ENCODE measurements around the gene MOSMO.

Gene MOSMO

DNA sequence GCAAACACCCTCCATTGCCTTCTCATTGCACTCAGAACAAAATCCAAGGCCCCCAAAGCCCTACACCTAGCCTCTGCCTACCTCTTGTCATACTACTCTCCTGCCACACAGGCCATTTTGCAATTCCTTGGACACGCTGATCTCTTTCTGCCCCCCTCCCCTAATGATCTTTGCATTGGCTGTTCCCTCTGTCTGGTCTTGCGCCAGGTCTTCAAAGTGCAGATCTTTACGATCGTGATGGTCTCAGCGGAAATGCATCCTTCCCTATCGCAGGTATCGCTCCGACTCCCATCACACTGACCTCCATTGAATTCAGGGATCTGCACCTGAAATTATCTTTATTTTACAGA lies 777 bp upstream of the MOSMO start:
- DNase-seq (ENCODE audit: low read depth in 1 of 2, low spot score in 1 of 2) = no peak
- TF ChIP-seq GABPA (IDR thresholded peaks at IDR 0.05; ENCODE audit: low read depth) (no peak), SPI1 (IDR thresholded peaks at IDR 0.05; ENCODE audit: borderline replicate concordance, low read depth) (no peak), POLR2AphosphoS5 (IDR thresholded peaks at IDR 0.05; ENCODE audit: low read depth) (no peak)
- TF ChIP-seq, protein P1, sequence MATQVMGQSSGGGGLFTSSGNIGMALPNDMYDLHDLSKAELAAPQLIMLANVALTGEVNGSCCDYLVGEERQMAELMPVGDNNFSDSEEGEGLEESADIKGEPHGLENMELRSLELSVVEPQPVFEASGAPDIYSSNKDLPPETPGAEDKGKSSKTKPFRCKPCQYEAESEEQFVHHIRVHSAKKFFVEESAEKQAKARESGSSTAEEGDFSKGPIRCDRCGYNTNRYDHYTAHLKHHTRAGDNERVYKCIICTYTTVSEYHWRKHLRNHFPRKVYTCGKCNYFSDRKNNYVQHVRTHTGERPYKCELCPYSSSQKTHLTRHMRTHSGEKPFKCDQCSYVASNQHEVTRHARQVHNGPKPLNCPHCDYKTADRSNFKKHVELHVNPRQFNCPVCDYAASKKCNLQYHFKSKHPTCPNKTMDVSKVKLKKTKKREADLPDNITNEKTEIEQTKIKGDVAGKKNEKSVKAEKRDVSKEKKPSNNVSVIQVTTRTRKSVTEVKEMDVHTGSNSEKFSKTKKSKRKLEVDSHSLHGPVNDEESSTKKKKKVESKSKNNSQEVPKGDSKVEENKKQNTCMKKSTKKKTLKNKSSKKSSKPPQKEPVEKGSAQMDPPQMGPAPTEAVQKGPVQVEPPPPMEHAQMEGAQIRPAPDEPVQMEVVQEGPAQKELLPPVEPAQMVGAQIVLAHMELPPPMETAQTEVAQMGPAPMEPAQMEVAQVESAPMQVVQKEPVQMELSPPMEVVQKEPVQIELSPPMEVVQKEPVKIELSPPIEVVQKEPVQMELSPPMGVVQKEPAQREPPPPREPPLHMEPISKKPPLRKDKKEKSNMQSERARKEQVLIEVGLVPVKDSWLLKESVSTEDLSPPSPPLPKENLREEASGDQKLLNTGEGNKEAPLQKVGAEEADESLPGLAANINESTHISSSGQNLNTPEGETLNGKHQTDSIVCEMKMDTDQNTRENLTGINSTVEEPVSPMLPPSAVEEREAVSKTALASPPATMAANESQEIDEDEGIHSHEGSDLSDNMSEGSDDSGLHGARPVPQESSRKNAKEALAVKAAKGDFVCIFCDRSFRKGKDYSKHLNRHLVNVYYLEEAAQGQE (IDR thresholded peaks at IDR 0.05; ENCODE audit: insufficient replicate concordance, low read depth) = no peak
- TF ChIP-seq, protein P2, sequence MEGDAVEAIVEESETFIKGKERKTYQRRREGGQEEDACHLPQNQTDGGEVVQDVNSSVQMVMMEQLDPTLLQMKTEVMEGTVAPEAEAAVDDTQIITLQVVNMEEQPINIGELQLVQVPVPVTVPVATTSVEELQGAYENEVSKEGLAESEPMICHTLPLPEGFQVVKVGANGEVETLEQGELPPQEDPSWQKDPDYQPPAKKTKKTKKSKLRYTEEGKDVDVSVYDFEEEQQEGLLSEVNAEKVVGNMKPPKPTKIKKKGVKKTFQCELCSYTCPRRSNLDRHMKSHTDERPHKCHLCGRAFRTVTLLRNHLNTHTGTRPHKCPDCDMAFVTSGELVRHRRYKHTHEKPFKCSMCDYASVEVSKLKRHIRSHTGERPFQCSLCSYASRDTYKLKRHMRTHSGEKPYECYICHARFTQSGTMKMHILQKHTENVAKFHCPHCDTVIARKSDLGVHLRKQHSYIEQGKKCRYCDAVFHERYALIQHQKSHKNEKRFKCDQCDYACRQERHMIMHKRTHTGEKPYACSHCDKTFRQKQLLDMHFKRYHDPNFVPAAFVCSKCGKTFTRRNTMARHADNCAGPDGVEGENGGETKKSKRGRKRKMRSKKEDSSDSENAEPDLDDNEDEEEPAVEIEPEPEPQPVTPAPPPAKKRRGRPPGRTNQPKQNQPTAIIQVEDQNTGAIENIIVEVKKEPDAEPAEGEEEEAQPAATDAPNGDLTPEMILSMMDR (IDR thresholded peaks at IDR 0.05; ENCODE audit: insufficient read depth, low read length) = no peak
- Histone ChIP-seq H3K27ac (replicated peaks) (no peak overlapping the region), H3K27me3 (ENCODE audit: insufficient read depth, poor library complexity, severe bottlenecking) (no peaks in the 10 kb centered on the region), H3K4me3 (replicated peaks; ENCODE audit: insufficient read depth, low read length) (peak overlapping the region; percentile 96)

DNA sequence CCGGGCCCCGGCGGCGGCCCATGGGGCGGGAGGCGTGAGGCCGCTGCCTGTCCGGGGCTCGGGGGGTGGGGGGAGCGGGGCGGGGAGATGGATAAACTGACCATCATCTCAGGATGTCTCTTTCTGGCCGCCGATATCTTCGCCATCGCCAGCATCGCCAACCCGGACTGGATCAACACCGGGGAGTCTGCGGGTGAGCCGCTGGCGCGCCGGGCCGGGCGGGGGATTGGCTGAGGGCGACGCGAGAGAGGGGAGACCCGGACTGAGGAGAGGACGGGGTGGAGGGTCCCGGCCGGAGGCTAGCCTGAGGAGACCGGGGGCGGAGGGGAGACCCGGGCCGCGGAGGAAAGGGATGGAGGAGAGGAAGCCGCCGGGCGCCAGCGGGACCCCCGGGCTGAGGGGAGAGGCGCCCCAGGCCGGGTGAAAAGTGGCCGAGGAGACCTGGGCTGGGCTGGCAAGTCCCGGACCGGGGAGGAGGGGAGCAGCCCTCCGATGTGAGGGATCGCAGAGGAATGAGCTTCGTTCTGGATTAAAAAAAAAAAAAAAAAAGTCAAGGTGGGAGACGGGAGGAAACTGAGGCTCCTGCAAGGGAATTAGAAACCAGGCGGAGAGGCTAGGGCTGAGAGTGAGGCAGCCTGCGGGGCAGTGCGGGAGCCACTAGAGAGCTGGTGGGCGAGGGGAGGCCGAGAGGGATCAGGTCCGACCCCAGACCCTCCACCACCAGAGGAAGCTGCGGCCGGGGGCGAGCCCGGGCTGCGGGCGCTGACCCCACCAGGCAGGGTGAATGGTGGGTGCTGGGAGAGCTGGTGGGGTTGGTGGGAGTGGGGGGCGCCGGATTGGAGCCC lies 526 bp downstream of the MOSMO start:
- Histone ChIP-seq H3K27ac (replicated peaks) (peak overlapping the region; percentile 32; the same call in 1 of the 2 replicates), H3K27me3 (ENCODE audit: insufficient read depth, poor library complexity, severe bottlenecking) (no peaks in the 10 kb centered on the region), H3K4me3 (replicated peaks; ENCODE audit: insufficient read depth, low read length) (peak overlapping the region; percentile 96)
- TF ChIP-seq, protein P1 (IDR thresholded peaks at IDR 0.05; ENCODE audit: insufficient replicate concordance, low read depth) = no peak
- TF ChIP-seq SPI1 (IDR thresholded peaks at IDR 0.05; ENCODE audit: borderline replicate concordance, low read depth) (no peak), GABPA (IDR thresholded peaks at IDR 0.05; ENCODE audit: low read depth) (no peak), POLR2AphosphoS5 (IDR thresholded peaks at IDR 0.05; ENCODE audit: low read depth) (no peak)
- TF ChIP-seq, protein P2 (IDR thresholded peaks at IDR 0.05; ENCODE audit: insufficient read depth, low read length) = no peak
- DNase-seq (ENCODE audit: low read depth in 1 of 2, low spot score in 1 of 2) = no peak

DNA sequence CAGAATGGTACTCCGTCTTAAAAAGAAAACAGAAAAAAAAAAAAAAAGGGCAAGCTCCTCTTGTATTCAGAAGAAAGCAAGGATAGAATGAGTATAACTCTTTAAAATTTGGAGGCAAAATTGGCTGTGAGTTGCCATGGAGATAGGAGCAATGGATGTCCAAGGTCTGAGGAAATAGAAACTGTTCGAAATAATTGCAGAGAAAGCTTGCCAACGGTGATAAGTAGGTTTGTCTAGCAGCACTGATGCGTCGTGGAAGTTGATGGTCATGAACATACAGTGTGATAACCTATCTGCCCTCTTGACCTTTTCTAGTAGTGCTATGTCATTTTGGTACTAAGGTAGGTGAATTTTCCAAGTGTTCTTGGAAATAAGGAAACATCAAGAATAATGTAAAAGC lies 3.0 kb downstream of the MOSMO start:
- Histone ChIP-seq H3K27me3 (ENCODE audit: insufficient read depth, poor library complexity, severe bottlenecking) (no peaks in the 10 kb centered on the region), H3K27ac (replicated peaks) (no peak overlapping the region), H3K4me3 (replicated peaks; ENCODE audit: insufficient read depth, low read length) (no peak overlapping the region)
- TF ChIP-seq GABPA (IDR thresholded peaks at IDR 0.05; ENCODE audit: low read depth) (no peak), SPI1 (IDR thresholded peaks at IDR 0.05; ENCODE audit: borderline replicate concordance, low read depth) (no peak), POLR2AphosphoS5 (IDR thresholded peaks at IDR 0.05; ENCODE audit: low read depth) (no peak)
- TF ChIP-seq, protein P2 (IDR thresholded peaks at IDR 0.05; ENCODE audit: insufficient read depth, low read length) = no peak
- TF ChIP-seq, protein P1 (IDR thresholded peaks at IDR 0.05; ENCODE audit: insufficient replicate concordance, low read depth) = no peak
- no peak for DNase-seq (ENCODE audit: low read depth in 1 of 2, low spot score in 1 of 2)

All from HL-60 (cell line).